BJ (cell line): ENCODE measurements around the gene WBP4. TPM values are rescaled to one million over a fixed set of nuclear protein-coding genes. Genes with fewer than 3 reads are reported as not detected.

Experiments
- CTCF ChIA-PET: fragments of 350-600 bp; formaldehyde crosslinking; extraction: SDS; loops from one replicate; lab custom pipeline; 2021; ENCODE audit warnings: antibody characterized with exemption, inconsistent platforms; lab: Yijun Ruan, JAX
- POLR2A ChIA-PET: fragments of 300-600 bp; sonication (Branson Sonifier 250); formaldehyde crosslinking; extraction: SDS; loops from one replicate; lab custom pipeline; 2021; ENCODE audit warnings: antibody characterized with exemption; lab: Charles Lee
- DNase-seq: peaks from one replicate; pipeline ENCODE4 v3.0.0-alpha.2; 2011; ENCODE audit warnings: low read depth
- H3K27me3 ChIP-seq: 2 replicates; pipeline ENCODE4 v1.6.0; 2011; ENCODE audit warnings: low read length; ENCODE audit not compliant: control insufficient read depth, insufficient read depth
- H3K36me3 ChIP-seq: 2 replicates; pipeline ENCODE4 v1.5.1; 2011; ENCODE audit warnings: low read length; ENCODE audit not compliant: control insufficient read depth, insufficient read depth
- H3K4me3 ChIP-seq: 2 replicates; pipeline ENCODE4 v1.5.1; 2011; ENCODE audit warnings: low read depth, mild to moderate bottlenecking, control low read depth, low read length
- polyA plus RNA-seq: library from polyadenylated mRNA; depleted of rRNA; stranded (reverse); fragments of >200 nt; gene quantifications from 2 replicates; pipeline ENCODE4 v1.2.3, GENCODE V29; 2011
- TF ChIP-seq, protein P1 (sequence below): IDR thresholded peaks from 2 replicates; pipeline ENCODE4 v1.5.1; 2011; ENCODE audit warnings: low read depth, mild to moderate bottlenecking, control low read depth, inconsistent platforms, low read length, moderate library complexity; ENCODE audit not compliant: insufficient read depth

WBP4 gene
- polyA plus RNA-seq, 1 experiment: 4.9 TPM

DNA sequence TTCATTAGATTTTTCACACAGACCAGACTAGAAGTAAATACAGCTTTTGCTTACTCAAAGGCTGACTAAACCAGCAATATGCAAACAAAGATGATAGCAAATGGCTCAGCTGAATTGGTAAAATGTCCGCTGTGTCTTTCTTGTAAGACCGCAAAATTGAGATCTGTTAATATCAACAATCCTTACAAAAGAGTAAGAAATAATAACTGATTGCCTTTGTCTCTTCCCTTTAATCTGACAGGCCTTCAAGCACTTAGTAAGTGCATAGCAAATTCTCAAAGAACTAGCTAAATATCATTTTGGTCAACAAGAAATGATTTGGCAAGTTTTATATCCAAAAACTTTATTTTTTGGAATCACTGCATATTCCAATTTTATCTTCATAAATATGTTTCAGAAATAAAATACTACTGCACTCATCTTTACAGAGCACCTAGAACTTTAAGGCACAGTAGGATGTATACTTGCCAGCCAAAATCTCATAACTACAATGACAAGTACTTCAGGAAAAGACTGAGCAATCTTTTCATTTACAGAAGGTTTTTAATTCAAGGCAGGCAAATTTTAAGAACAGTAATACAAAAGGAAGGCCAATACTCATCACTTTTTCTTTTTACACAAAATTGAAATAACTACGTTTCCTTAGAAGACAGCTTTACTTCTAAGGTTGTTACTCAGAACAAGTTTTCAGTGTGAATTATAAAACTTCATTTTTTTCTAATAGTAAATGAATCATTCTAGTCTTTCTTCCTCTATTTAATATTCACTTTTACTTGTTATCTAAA lies 43.3 kb upstream of the WBP4 start:
- POLR2A ChIA-PET: no interaction called here
- TF ChIP-seq, protein P1, sequence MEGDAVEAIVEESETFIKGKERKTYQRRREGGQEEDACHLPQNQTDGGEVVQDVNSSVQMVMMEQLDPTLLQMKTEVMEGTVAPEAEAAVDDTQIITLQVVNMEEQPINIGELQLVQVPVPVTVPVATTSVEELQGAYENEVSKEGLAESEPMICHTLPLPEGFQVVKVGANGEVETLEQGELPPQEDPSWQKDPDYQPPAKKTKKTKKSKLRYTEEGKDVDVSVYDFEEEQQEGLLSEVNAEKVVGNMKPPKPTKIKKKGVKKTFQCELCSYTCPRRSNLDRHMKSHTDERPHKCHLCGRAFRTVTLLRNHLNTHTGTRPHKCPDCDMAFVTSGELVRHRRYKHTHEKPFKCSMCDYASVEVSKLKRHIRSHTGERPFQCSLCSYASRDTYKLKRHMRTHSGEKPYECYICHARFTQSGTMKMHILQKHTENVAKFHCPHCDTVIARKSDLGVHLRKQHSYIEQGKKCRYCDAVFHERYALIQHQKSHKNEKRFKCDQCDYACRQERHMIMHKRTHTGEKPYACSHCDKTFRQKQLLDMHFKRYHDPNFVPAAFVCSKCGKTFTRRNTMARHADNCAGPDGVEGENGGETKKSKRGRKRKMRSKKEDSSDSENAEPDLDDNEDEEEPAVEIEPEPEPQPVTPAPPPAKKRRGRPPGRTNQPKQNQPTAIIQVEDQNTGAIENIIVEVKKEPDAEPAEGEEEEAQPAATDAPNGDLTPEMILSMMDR: no peak
- DNase-seq: no peak
- CTCF ChIA-PET: no interaction called here
- no peaks in the 10 kb centered on the region for H3K36me3 ChIP-seq
- H3K4me3 ChIP-seq: no peak overlapping the region
- H3K27me3 ChIP-seq: no peaks in the 10 kb centered on the region

DNA sequence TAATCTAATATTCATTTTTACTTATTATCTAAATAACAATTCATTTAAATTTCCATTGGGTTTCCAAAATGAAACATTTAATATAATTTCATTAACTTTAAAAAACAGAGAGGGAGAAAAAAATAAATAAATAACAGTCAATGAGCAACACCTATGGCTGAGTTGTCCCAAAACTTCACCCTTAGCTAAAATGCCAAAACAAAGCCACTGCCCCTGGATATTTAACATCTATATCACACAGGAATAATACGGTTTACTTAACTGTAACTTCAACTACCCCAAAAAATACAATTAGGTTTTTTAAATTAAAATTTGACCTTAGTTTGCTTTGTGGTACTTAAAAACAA lies 42.7 kb upstream of the WBP4 start:
- no peak overlapping the region for H3K4me3 ChIP-seq
- H3K36me3 ChIP-seq: no peaks in the 10 kb centered on the region
- no peaks in the 10 kb centered on the region for H3K27me3 ChIP-seq
- no peak for DNase-seq
- POLR2A ChIA-PET: no interaction called here
- CTCF ChIA-PET: no interaction called here
- TF ChIP-seq, protein P1: no peak

GRCh38 chr13:41019011-41019487 lies 42.3 kb upstream of the WBP4 start, which contains the start of gene ELF1:
Gene ELF1, minus strand, starts transcription at chr13:41019316. Its CDS starts 37,262 bp downstream, at chr13:40982054.
- DNase-seq: no peak
- CTCF ChIA-PET: no interaction called here
- no peaks in the 10 kb centered on the region for H3K27me3 ChIP-seq

DNA sequence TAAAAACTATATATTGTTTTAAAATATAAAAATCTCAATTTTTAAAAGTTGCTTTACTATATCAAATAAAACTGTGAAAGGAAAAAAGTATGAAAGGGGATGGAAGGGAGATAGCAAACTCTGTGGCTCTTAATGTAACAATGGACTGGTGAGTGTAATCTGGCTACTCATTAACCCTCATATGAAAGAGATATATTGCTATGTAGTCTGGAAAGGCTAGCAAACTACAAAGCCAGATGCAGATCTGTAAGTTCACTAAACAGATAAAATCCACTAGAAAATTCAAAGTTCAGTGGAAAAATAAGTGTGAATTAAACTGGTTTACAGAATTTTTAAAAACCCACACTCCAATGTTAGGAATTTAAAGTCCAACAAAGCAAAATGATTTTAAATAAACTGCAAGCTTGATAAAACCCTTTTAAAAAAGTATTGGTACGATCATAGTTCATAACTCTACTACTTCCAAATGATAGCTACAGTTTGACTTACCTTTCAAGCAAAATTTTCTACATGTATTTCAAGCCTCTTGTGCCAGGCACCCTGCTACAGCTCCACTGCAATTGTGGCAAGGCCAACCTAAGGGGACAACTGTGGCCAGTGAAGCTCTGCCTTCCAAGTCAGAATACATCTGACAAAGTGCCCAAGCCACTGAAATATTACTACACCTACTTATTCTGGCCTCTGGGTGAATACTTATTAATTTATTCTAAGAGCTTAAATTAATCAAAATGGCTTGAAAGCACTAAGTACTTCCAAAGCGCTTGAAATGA lies 41.5 kb upstream of the WBP4 start:
- POLR2A ChIA-PET: no interaction called here

More at GRCh38 chr13:41019011-41019487, 42.3 kb upstream of the WBP4 start, which contains the start of gene ELF1:
- Histone ChIP-seq H3K36me3 (no peaks in the 10 kb centered on the region), H3K4me3 (no peak within 1 kb of the TSS)
- POLR2A ChIA-PET: no interaction called here
- TF ChIP-seq, protein P1: no peak

More for the DNA sequence above, 41.5 kb upstream of the WBP4 start:
- TF ChIP-seq, protein P1: no peak
- H3K36me3 ChIP-seq: no peaks in the 10 kb centered on the region
- H3K27me3 ChIP-seq: no peaks in the 10 kb centered on the region
- CTCF ChIA-PET: interaction anchor here (1.3 to 1.4 kb wide), 2 partner anchors 8 to 9 kb away, joined by 4 read pairs; no protein-coding TSS in a partner anchor
- no peak for DNase-seq
- no peak overlapping the region for H3K4me3 ChIP-seq
